Mesenchymal stem cell (in vitro differentiated cells and primary cell): Measurements from ENCODE around the gene DLGAP1.

Experiments used
- DNase-seq: peaks from one replicate; pipeline ENCODE4 v3.0.0-alpha.2; 2013
- H2AFZ ChIP-seq: one replicate; pipeline ENCODE4 v1.6.1; 2013; ENCODE audit warnings: low read depth, mild to moderate bottlenecking, control low read depth, inconsistent platforms, low read length, moderate library complexity
- H2AK5ac ChIP-seq: 2 replicates; pipeline ENCODE4 v1.6.1; 2013; ENCODE audit warnings: low read length, moderate library complexity, mild to moderate bottlenecking, inconsistent platforms; ENCODE audit not compliant: severe bottlenecking
- H2BK120ac ChIP-seq: one replicate; pipeline ENCODE4 v1.6.1; 2013; ENCODE audit warnings: low read depth, mild to moderate bottlenecking, inconsistent platforms, low read length, moderate library complexity
- H2BK12ac ChIP-seq, 2 experiments: one replicate each; pipeline ENCODE4 v1.6.1; 2013; ENCODE audit warnings: inconsistent platforms in 2 of 2, low read length in 2 of 2, mild to moderate bottlenecking in 2 of 2, moderate library complexity in 2 of 2, control low read depth in 1 of 2
- H2BK15ac ChIP-seq: one replicate; pipeline ENCODE4 v1.6.1; 2013; ENCODE audit warnings: mild to moderate bottlenecking, low read depth, inconsistent platforms; ENCODE audit not compliant: poor library complexity, severe bottlenecking
- H2BK5ac ChIP-seq: 2 replicates; pipeline ENCODE4 v1.6.1; 2013; ENCODE audit warnings: low read depth, mild to moderate bottlenecking, low read length, control low read depth, inconsistent platforms; ENCODE audit not compliant: poor library complexity, severe bottlenecking
- H3K14ac ChIP-seq, 2 experiments: one replicate each; pipeline ENCODE4 v1.6.1; 2013; ENCODE audit warnings: inconsistent platforms in 2 of 2, low read length in 2 of 2, control low read depth in 1 of 2, mild to moderate bottlenecking in 1 of 2, moderate library complexity in 1 of 2
- H3K18ac ChIP-seq, 2 experiments: one replicate each; pipeline ENCODE4 v1.6.1; 2013; ENCODE audit warnings: inconsistent platforms in 2 of 2, low read length in 2 of 2, control low read depth in 1 of 2, low read depth in 1 of 2, mild to moderate bottlenecking in 1 of 2
- H3K23ac ChIP-seq, 2 experiments: one replicate each; pipeline ENCODE4 v1.6.1; 2013; ENCODE audit warnings: inconsistent platforms in 2 of 2, low read length in 2 of 2, mild to moderate bottlenecking in 2 of 2, moderate library complexity in 2 of 2, control low read depth in 1 of 2
- H3K27ac ChIP-seq: 2 replicates; pipeline ENCODE4 v1.5.1; 2013; ENCODE audit warnings: mild to moderate bottlenecking, moderate library complexity, low read length, control low read depth, inconsistent platforms; ENCODE audit not compliant: poor library complexity, severe bottlenecking
- H3K27me3 ChIP-seq, 2 experiments: 2 replicates each; pipeline versions ENCODE4 v1.6.1 to v1.7.0; 2013; ENCODE audit warnings: low read length in 2 of 2, mild to moderate bottlenecking in 2 of 2, moderate library complexity in 2 of 2, control low read depth in 1 of 2, inconsistent platforms in 1 of 2; ENCODE audit not compliant: control insufficient read depth in 1 of 2, insufficient read depth in 1 of 2
- H3K36me3 ChIP-seq, 2 experiments: 2 replicates each; pipeline versions ENCODE4 v1.6.1 to v1.7.0; 2013; ENCODE audit warnings: low read length in 2 of 2, control low read depth in 1 of 2, inconsistent platforms in 1 of 2, low read depth in 1 of 2, mild to moderate bottlenecking in 1 of 2; ENCODE audit not compliant: insufficient read depth in 2 of 2, control insufficient read depth in 1 of 2
- H3K4ac ChIP-seq, 2 experiments: one replicate each; pipeline ENCODE4 v1.6.1; 2013; ENCODE audit warnings: inconsistent platforms in 2 of 2, low read length in 2 of 2, mild to moderate bottlenecking in 2 of 2, moderate library complexity in 2 of 2, control low read depth in 1 of 2, low read depth in 1 of 2
- H3K4me1 ChIP-seq: 2 replicates; pipeline ENCODE4 v1.6.1; 2013; ENCODE audit warnings: low read depth, low read length, control low read depth; ENCODE audit not compliant: control insufficient read depth, insufficient read depth
- H3K4me2 ChIP-seq: 2 replicates; pipeline ENCODE4 v1.6.1; 2013; ENCODE audit warnings: low read length, mild to moderate bottlenecking, inconsistent platforms; ENCODE audit not compliant: poor library complexity, severe bottlenecking
- H3K4me3 ChIP-seq, 2 experiments: 2 replicates each; pipeline versions ENCODE4 v1.5.1 to v1.7.0; 2013; ENCODE audit warnings: low read length in 2 of 2, mild to moderate bottlenecking in 2 of 2, control low read depth in 1 of 2, low read depth in 1 of 2; ENCODE audit not compliant: insufficient read depth in 1 of 2
- H3K79me1 ChIP-seq: replicated peaks from 2 replicates; pipeline ENCODE4 v1.6.1; 2013; ENCODE audit warnings: mild to moderate bottlenecking, control low read depth, low read length, inconsistent platforms; ENCODE audit not compliant: poor library complexity, severe bottlenecking
- H3K9ac ChIP-seq: 2 replicates; pipeline ENCODE4 v1.7.0; 2013; ENCODE audit warnings: mild to moderate bottlenecking, low read length, moderate library complexity
- H3K9me3 ChIP-seq: 2 replicates; pipeline ENCODE4 v1.7.0; 2013; ENCODE audit warnings: mild to moderate bottlenecking, low read length; ENCODE audit not compliant: control insufficient read depth
- H4K8ac ChIP-seq: one replicate; pipeline ENCODE4 v1.6.1; 2013; ENCODE audit warnings: inconsistent platforms, mild to moderate bottlenecking, low read length, moderate library complexity
- H4K91ac ChIP-seq: one replicate; pipeline ENCODE4 v1.6.1; 2013; ENCODE audit warnings: mild to moderate bottlenecking, low read length, inconsistent platforms
- WGBS: methylation state at CpG from one replicate; pipeline ENCODE4 v1.1.7; 2013; ENCODE audit warnings: mixed read lengths; 5-methylcytosine and 5-hydroxymethylcytosine counted together

DLGAP1 gene

GRCh38 chr18:3821524-3821923 lies 633.6 kb downstream of the DLGAP1 start:
- Histone ChIP-seq H3K4me1 (peaks cover 3% of the 10 kb centered on the region), H3K79me1 (no peaks in the 10 kb centered on the region), H3K9me3 (no peaks in the 10 kb centered on the region), H3K27me3 (no peaks in the 10 kb centered on the region), H2BK5ac (no peak overlapping the region), H3K9ac (no peak overlapping the region), H3K4ac (no peak overlapping the region), H2BK15ac (no peak overlapping the region), H3K4me2 (no peak overlapping the region), H3K27ac (no peak overlapping the region), H4K91ac (no peak overlapping the region), H3K36me3 (no peaks in the 10 kb centered on the region), H3K18ac (no peak overlapping the region), H3K4me3 (no peak overlapping the region), H2AK5ac (peak overlapping the region; percentile 65), H2BK12ac (no peak overlapping the region), H2BK120ac (no peak overlapping the region), H3K14ac (no peak overlapping the region), H3K23ac (no peak overlapping the region), H2AFZ (no peak overlapping the region), H4K8ac (no peak overlapping the region)
- DNase-seq: no peak
- 28% methylated on average over 2 of the region's 4 CpGs for WGBS

- Histone ChIP-seq H3K27me3 (no peaks in the 10 kb centered on the region), H2BK15ac (no peak overlapping the region), H3K18ac (no peak overlapping the region), H3K36me3 (no peaks in the 10 kb centered on the region), H3K27ac (no peak overlapping the region), H2AK5ac (no peak overlapping the region), H2BK5ac (no peak overlapping the region), H2AFZ (no peak overlapping the region), H3K4ac (no peak overlapping the region), H4K8ac (no peak overlapping the region), H3K9me3 (no peaks in the 10 kb centered on the region), H2BK12ac (no peak overlapping the region), H3K4me2 (no peak overlapping the region), H3K79me1 (no peaks in the 10 kb centered on the region), H4K91ac (no peak overlapping the region), H3K9ac (no peak overlapping the region), H3K23ac (no peak overlapping the region), H3K4me1 (peaks cover 3% of the 10 kb centered on the region), H2BK120ac (no peak overlapping the region), H3K4me3 (no peak overlapping the region), H3K14ac (no peak overlapping the region)
- 88% methylated on average over 7 of the region's 7 CpGs for WGBS
- no peak for DNase-seq
These were observed 635.1 kb downstream of the DLGAP1 start for GRCh38 chr18:3819961-3820360.

GRCh38 chr18:3816610-3817363 lies 638.3 kb downstream of the DLGAP1 start:
- Histone ChIP-seq H3K18ac (no peak overlapping the region), H3K27me3 (no peaks in the 10 kb centered on the region), H3K4me2 (peak overlapping the region; percentile 49), H3K36me3 (peaks cover 3 to 10% of the 10 kb centered on the region in 2 experiments), H3K4ac (no peak overlapping the region), H2AK5ac (no peak overlapping the region), H3K4me1 (no peaks in the 10 kb centered on the region), H3K23ac (no peak overlapping the region), H3K9me3 (no peaks in the 10 kb centered on the region), H3K27ac (peak overlapping the region; percentile 93), H3K79me1 (no peaks in the 10 kb centered on the region), H3K4me3 (no peak overlapping the region), H2BK15ac (no peak overlapping the region), H2BK12ac (no peak overlapping the region), H3K14ac (no peak overlapping the region), H4K8ac (no peak overlapping the region), H3K9ac (peak overlapping the region; percentile 77), H2BK5ac (peak overlapping the region; percentile 10), H4K91ac (no peak overlapping the region), H2AFZ (no peak overlapping the region), H2BK120ac (no peak overlapping the region)
- WGBS: 0% methylated on average over 1 of the region's 3 CpGs
- peak; percentile 95 for DNase-seq

- peak overlapping the region; percentile 74 for H3K9ac ChIP-seq
- H3K4ac ChIP-seq: no peak overlapping the region
- H2BK5ac ChIP-seq: no peak overlapping the region
- H4K91ac ChIP-seq: no peak overlapping the region
- WGBS: no CpG with 5 or more reads among the region's 2 CpGs
- no peak for DNase-seq
- H2BK12ac ChIP-seq: no peak overlapping the region
- H3K9me3 ChIP-seq: no peaks in the 10 kb centered on the region
- peak overlapping the region; percentile 75 for H3K27ac ChIP-seq
- H2AK5ac ChIP-seq: no peak overlapping the region
- H3K4me1 ChIP-seq: no peaks in the 10 kb centered on the region
- H2AFZ ChIP-seq: no peak overlapping the region
- H3K23ac ChIP-seq: no peak overlapping the region
- no peak overlapping the region for H4K8ac ChIP-seq
- no peak overlapping the region for H3K4me2 ChIP-seq
- peaks cover 3 to 16% of the 10 kb centered on the region in 2 experiments for H3K36me3 ChIP-seq
- H3K14ac ChIP-seq: no peak overlapping the region
- H2BK120ac ChIP-seq: no peak overlapping the region
- H3K4me3 ChIP-seq: no peak overlapping the region
- H2BK15ac ChIP-seq: no peak overlapping the region
- no peaks in the 10 kb centered on the region for H3K27me3 ChIP-seq
- no peaks in the 10 kb centered on the region for H3K79me1 ChIP-seq
- H3K18ac ChIP-seq: no peak overlapping the region
These were observed 639.1 kb downstream of the DLGAP1 start for GRCh38 chr18:3815991-3816390.
